ENCODE data around the gene KLRC4.

The KLRC4 gene, protein sequence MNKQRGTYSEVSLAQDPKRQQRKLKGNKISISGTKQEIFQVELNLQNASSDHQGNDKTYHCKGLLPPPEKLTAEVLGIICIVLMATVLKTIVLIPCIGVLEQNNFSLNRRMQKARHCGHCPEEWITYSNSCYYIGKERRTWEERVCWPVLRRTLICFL

DNA sequence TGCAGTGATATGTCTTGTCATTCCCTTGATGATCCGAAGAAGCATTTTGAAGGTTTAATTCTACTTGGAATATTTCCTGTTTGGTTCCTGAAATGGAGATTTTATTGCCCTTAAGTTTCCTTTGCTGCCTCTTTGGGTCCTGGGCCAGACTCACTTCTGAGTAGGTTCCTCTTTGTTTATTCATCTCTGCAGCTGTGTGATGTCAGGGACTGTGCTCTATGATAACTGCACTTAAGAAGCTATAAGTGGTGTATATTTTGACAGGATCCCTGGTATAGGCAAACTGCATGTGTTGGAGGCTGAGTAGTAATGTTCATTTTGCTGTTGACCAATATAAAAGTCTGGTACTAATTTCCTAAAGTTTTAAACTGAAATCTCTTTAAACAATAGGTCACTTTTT is at the start of gene KLRC4:
TSS of gene KLRC4 (minus strand) at position 366 of the 400 bp plus-strand sequence. CDS start at position 184, 182 bp downstream.
- Histone ChIP-seq H3K27me3 (ENCODE audit: low read depth, low read length) (no peaks in the 10 kb centered on the region), H3K4me1 (ENCODE audit: low read length) (peaks cover 27% of the 10 kb centered on the region), H3K79me2 (ENCODE audit: low read length) (no peaks in the 10 kb centered on the region), H3K4me3 (ENCODE audit: low read length) (no peak within 1 kb of the TSS), H3K9ac (ENCODE audit: low read length) (no peak within 1 kb of the TSS), H3K9me3 (ENCODE audit: insufficient read depth, low read length) (0 out of 2 replicates have a peak, but pooled peaks cover 6% of the 10 kb centered on the region), H2AFZ (ENCODE audit: low read depth, low read length) (no peak within 1 kb of the TSS), H4K20me1 (ENCODE audit: insufficient read depth, low read length) (no peaks in the 10 kb centered on the region), H3K4me2 (ENCODE audit: low read length) (no peak within 1 kb of the TSS), H3K36me3 (replicated peaks; ENCODE audit: low read depth, low read length) (peaks cover 4% of the 10 kb centered on the region), H3K27ac (ENCODE audit: low read length) (no peak within 1 kb of the TSS)
- no peak for TF ChIP-seq EZH2phosphoT487 (IDR thresholded peaks at IDR 0.05; ENCODE audit: low read depth)
- TF ChIP-seq, protein P1, sequence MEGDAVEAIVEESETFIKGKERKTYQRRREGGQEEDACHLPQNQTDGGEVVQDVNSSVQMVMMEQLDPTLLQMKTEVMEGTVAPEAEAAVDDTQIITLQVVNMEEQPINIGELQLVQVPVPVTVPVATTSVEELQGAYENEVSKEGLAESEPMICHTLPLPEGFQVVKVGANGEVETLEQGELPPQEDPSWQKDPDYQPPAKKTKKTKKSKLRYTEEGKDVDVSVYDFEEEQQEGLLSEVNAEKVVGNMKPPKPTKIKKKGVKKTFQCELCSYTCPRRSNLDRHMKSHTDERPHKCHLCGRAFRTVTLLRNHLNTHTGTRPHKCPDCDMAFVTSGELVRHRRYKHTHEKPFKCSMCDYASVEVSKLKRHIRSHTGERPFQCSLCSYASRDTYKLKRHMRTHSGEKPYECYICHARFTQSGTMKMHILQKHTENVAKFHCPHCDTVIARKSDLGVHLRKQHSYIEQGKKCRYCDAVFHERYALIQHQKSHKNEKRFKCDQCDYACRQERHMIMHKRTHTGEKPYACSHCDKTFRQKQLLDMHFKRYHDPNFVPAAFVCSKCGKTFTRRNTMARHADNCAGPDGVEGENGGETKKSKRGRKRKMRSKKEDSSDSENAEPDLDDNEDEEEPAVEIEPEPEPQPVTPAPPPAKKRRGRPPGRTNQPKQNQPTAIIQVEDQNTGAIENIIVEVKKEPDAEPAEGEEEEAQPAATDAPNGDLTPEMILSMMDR (IDR thresholded peaks at IDR 0.05; ENCODE audit: low read depth, low read length): no peak

DNA sequence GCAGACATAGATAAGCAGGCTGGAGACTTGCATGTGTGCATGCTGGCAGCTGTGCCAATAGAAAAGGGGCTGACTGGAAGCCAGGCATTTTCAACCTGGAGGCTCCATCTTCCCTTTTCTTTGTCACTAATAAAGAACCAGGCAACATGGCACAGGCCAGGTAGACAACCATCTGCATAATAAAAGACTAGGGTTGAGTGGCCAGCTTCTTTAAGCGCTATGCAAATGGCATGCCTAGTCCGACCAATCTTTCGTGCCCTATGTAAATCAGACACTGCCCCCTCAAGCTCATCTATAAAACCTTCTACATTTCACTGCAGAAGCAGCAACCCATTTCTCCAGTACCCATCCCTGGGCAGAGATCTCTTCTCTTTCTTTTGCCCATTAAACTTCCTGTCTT is 48.2 kb upstream of the KLRC4 start:
- peaks cover 24% of the 10 kb centered on the region for H3K9me3 ChIP-seq (ENCODE audit: insufficient read depth, low read length)
- H3K4me2 ChIP-seq (ENCODE audit: low read length): no peak overlapping the region
- H3K9ac ChIP-seq (ENCODE audit: low read length): no peak overlapping the region

DNA sequence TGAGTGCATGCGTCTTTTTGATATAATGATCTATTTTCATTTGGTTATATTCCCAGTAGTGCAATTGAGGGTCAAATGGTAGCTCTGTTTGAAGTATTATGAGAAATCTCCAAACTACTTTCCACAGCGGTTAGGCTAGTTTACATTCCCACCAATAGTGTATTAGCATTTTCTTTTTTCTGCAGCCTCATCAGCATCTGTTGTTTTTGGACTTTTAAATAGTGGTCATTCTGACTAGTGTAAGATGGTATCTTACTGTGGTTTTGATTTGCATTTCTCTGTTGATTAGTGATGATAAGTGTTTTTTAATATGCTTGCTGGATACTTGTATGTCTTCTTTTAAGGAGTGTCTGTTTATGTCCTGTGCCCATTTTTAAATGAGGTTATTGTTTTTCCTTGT is 47.3 kb upstream of the KLRC4 start:
- no peak overlapping the region for H3K4me2 ChIP-seq (ENCODE audit: low read length)

More for the DNA sequence above, 48.2 kb upstream of the KLRC4 start:
- no peaks in the 10 kb centered on the region for H4K20me1 ChIP-seq (ENCODE audit: insufficient read depth, low read length)
- H3K36me3 ChIP-seq (replicated peaks; ENCODE audit: low read depth, low read length): peaks cover 9% of the 10 kb centered on the region
- H3K27me3 ChIP-seq (ENCODE audit: low read depth, low read length): no peaks in the 10 kb centered on the region
- H3K27ac ChIP-seq (ENCODE audit: low read length): no peak overlapping the region
- no peaks in the 10 kb centered on the region for H3K4me1 ChIP-seq (ENCODE audit: low read length)
- H2AFZ ChIP-seq (ENCODE audit: low read depth, low read length): no peak overlapping the region
- TF ChIP-seq, protein P1 (IDR thresholded peaks at IDR 0.05; ENCODE audit: low read depth, low read length): no peak
- TF ChIP-seq EZH2phosphoT487 (IDR thresholded peaks at IDR 0.05; ENCODE audit: low read depth): no peak
- no peaks in the 10 kb centered on the region for H3K79me2 ChIP-seq (ENCODE audit: low read length)
- H3K4me3 ChIP-seq (ENCODE audit: low read length): no peak overlapping the region

DNA sequence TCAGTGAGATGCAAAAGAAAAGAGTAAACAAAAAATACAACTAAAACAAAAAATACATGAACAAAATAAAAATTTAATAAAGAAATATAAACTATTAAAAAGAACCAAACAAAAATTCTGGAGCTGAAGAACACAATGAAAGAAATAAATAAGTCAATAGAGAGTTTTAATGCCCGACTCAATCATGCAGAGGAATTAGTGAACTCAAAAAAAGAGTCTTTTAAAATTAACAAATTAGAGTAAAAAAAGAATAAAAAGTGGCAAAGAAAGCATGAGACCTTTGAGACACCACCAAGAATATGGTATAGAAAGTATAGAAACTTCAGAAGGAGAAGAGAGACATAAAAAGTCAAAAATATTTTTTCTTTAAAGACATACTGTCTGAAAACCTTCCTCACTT is 46.2 kb upstream of the KLRC4 start:
- H3K4me2 ChIP-seq (ENCODE audit: low read length): no peak overlapping the region
- TF ChIP-seq EZH2phosphoT487 (IDR thresholded peaks at IDR 0.05; ENCODE audit: low read depth): no peak
- TF ChIP-seq, protein P1 (IDR thresholded peaks at IDR 0.05; ENCODE audit: low read depth, low read length): no peak
- H3K36me3 ChIP-seq (replicated peaks; ENCODE audit: low read depth, low read length): peaks cover 9% of the 10 kb centered on the region
- peaks cover 24% of the 10 kb centered on the region for H3K9me3 ChIP-seq (ENCODE audit: insufficient read depth, low read length)
- H3K27me3 ChIP-seq (ENCODE audit: low read depth, low read length): no peaks in the 10 kb centered on the region
- H3K79me2 ChIP-seq (ENCODE audit: low read length): no peaks in the 10 kb centered on the region
- no peak overlapping the region for H3K9ac ChIP-seq (ENCODE audit: low read length)
- no peaks in the 10 kb centered on the region for H3K4me1 ChIP-seq (ENCODE audit: low read length)
- no peak overlapping the region for H3K4me3 ChIP-seq (ENCODE audit: low read length)
- no peak overlapping the region for H2AFZ ChIP-seq (ENCODE audit: low read depth, low read length)
- no peak overlapping the region for H3K27ac ChIP-seq (ENCODE audit: low read length)
- H4K20me1 ChIP-seq (ENCODE audit: insufficient read depth, low read length): no peaks in the 10 kb centered on the region

More for the DNA sequence above, 47.3 kb upstream of the KLRC4 start:
- no peaks in the 10 kb centered on the region for H4K20me1 ChIP-seq (ENCODE audit: insufficient read depth, low read length)
- no peaks in the 10 kb centered on the region for H3K4me1 ChIP-seq (ENCODE audit: low read length)
- no peaks in the 10 kb centered on the region for H3K27me3 ChIP-seq (ENCODE audit: low read depth, low read length)
- H3K9me3 ChIP-seq (ENCODE audit: insufficient read depth, low read length): peaks cover 24% of the 10 kb centered on the region
- H3K36me3 ChIP-seq (replicated peaks; ENCODE audit: low read depth, low read length): peaks cover 9% of the 10 kb centered on the region
- no peak overlapping the region for H2AFZ ChIP-seq (ENCODE audit: low read depth, low read length)
- H3K27ac ChIP-seq (ENCODE audit: low read length): no peak overlapping the region
- TF ChIP-seq, protein P1 (IDR thresholded peaks at IDR 0.05; ENCODE audit: low read depth, low read length): no peak
- no peak for TF ChIP-seq EZH2phosphoT487 (IDR thresholded peaks at IDR 0.05; ENCODE audit: low read depth)
- no peaks in the 10 kb centered on the region for H3K79me2 ChIP-seq (ENCODE audit: low read length)
- no peak overlapping the region for H3K9ac ChIP-seq (ENCODE audit: low read length)
- H3K4me3 ChIP-seq (ENCODE audit: low read length): no peak overlapping the region

Data from OCI-LY3 (cell line).